Osteoblast (primary cell): Measurements from ENCODE around the gene SLC43A2. TPM values are rescaled to one million over a fixed set of nuclear protein-coding genes. Genes with fewer than 3 reads are reported as not detected.

ENCODE experiments used
- DNase-seq: peaks from one replicate; pipeline ENCODE4 v3.0.0; 2011; ENCODE audit warnings: low spot score, mixed read lengths; ENCODE audit not compliant: insufficient read length; ENCODE audit errors: missing footprints
- H2AFZ ChIP-seq: 2 replicates; pipeline ENCODE4 v1.6.0; 2011; ENCODE audit warnings: mild to moderate bottlenecking, low read length
- H3K27ac ChIP-seq: 2 replicates; pipeline ENCODE4 v1.5.1; 2011; ENCODE audit warnings: mild to moderate bottlenecking, low read depth, low read length, moderate library complexity
- H3K27me3 ChIP-seq: 2 replicates; pipeline ENCODE4 v1.6.0; 2012; ENCODE audit warnings: mild to moderate bottlenecking, control low read depth, inconsistent platforms, low read length, moderate library complexity; ENCODE audit not compliant: insufficient read depth
- H3K36me3 ChIP-seq: 2 replicates; pipeline ENCODE4 v1.5.1; 2011; ENCODE audit warnings: mild to moderate bottlenecking, low read length, control low read depth, moderate library complexity; ENCODE audit not compliant: insufficient read depth
- H3K4me1 ChIP-seq: 2 replicates; pipeline ENCODE4 v1.5.1; 2011; ENCODE audit warnings: mild to moderate bottlenecking, low read length, control low read depth, moderate library complexity; ENCODE audit not compliant: insufficient read depth
- H3K4me2 ChIP-seq: 2 replicates; pipeline ENCODE4 v1.6.0; 2011; ENCODE audit warnings: mild to moderate bottlenecking, low read length; ENCODE audit not compliant: insufficient read depth
- H3K4me3 ChIP-seq: fragments of 200-600 bp; sonication (generic); 3 replicates; pipeline ENCODE4 v1.5.1; 2012; ENCODE audit warnings: mild to moderate bottlenecking, low read length, inconsistent platforms; ENCODE audit not compliant: insufficient read depth
- H3K79me2 ChIP-seq: 2 replicates; pipeline ENCODE4 v1.6.0; 2012; ENCODE audit warnings: mild to moderate bottlenecking, low read length, control low read depth, inconsistent platforms; ENCODE audit not compliant: insufficient read depth
- H3K9me3 ChIP-seq: 2 replicates; pipeline ENCODE4 v1.5.1; 2011; ENCODE audit warnings: low read depth, low read length, control low read depth
- H4K20me1 ChIP-seq: 2 replicates; pipeline ENCODE4 v1.6.0; 2012; ENCODE audit warnings: mild to moderate bottlenecking, low read length, control low read depth; ENCODE audit not compliant: insufficient read depth
- total RNA-seq: library from RNA; depleted of rRNA; stranded (reverse); fragments of >200 nt; gene quantifications from 2 replicates; pipeline ENCODE4 v1.2.3, GENCODE V29; 2012
- TF ChIP-seq, protein P1 (sequence below): IDR thresholded peaks from 2 replicates; pipeline ENCODE4 v1.5.1; 2011; ENCODE audit warnings: mild to moderate bottlenecking, low read depth, low read length, moderate library complexity; ENCODE audit errors: extremely low read depth

The SLC43A2 gene
- total RNA-seq, 1 donor: 5.4 TPM

DNA sequence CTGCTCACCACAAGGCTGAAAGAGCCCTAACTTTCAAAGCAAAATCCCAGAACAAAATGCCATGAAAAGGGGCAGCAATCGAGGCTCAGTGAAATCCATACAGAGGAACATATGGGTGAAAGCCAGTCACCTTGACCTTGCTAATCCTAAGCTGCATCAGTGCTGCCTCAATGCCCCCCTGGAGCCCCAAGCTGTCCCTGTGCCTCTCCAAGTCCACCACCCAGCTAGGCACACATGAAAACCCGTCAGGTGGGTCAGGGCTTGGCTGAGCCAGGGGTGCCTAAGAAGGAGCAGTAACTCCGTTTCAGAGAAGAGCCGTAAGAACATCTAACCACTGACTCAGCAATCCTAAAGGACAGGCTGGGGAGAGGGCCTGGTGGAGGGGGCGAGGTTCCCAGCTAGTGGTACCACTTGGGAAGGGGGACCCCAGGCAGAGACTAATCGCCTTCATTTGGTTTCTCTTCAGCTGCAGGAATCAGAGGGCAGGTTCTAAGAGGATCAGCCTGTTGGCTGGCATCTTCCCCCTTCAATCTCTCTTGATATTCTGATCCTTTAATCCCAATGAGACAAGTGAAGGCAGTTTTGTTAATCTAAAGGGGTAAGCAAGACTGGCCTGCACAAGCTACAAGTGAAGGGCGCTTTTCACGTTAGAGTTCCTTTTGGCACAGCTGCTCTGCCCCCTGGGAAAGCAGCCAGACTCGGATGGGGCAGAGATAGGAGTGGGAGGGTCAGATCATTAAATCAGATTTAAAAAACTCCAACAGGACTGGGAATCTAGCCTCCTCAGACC is 73.7 kb downstream of the SLC43A2 start:
- peaks cover 71% of the 10 kb centered on the region for H3K79me2 ChIP-seq
- H3K27me3 ChIP-seq: no peaks in the 10 kb centered on the region
- H3K36me3 ChIP-seq: peaks cover 40% of the 10 kb centered on the region
- no peak overlapping the region for H3K4me2 ChIP-seq
- DNase-seq: peak; percentile 23
- no peak overlapping the region for H3K27ac ChIP-seq
- H3K9me3 ChIP-seq: no peaks in the 10 kb centered on the region
- peaks cover 6% of the 10 kb centered on the region for H3K4me1 ChIP-seq
- H2AFZ ChIP-seq: no peak overlapping the region
- TF ChIP-seq, protein P1, sequence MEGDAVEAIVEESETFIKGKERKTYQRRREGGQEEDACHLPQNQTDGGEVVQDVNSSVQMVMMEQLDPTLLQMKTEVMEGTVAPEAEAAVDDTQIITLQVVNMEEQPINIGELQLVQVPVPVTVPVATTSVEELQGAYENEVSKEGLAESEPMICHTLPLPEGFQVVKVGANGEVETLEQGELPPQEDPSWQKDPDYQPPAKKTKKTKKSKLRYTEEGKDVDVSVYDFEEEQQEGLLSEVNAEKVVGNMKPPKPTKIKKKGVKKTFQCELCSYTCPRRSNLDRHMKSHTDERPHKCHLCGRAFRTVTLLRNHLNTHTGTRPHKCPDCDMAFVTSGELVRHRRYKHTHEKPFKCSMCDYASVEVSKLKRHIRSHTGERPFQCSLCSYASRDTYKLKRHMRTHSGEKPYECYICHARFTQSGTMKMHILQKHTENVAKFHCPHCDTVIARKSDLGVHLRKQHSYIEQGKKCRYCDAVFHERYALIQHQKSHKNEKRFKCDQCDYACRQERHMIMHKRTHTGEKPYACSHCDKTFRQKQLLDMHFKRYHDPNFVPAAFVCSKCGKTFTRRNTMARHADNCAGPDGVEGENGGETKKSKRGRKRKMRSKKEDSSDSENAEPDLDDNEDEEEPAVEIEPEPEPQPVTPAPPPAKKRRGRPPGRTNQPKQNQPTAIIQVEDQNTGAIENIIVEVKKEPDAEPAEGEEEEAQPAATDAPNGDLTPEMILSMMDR: no peak
- H4K20me1 ChIP-seq: peaks cover 53% of the 10 kb centered on the region
- H3K4me3 ChIP-seq: no peak overlapping the region

DNA sequence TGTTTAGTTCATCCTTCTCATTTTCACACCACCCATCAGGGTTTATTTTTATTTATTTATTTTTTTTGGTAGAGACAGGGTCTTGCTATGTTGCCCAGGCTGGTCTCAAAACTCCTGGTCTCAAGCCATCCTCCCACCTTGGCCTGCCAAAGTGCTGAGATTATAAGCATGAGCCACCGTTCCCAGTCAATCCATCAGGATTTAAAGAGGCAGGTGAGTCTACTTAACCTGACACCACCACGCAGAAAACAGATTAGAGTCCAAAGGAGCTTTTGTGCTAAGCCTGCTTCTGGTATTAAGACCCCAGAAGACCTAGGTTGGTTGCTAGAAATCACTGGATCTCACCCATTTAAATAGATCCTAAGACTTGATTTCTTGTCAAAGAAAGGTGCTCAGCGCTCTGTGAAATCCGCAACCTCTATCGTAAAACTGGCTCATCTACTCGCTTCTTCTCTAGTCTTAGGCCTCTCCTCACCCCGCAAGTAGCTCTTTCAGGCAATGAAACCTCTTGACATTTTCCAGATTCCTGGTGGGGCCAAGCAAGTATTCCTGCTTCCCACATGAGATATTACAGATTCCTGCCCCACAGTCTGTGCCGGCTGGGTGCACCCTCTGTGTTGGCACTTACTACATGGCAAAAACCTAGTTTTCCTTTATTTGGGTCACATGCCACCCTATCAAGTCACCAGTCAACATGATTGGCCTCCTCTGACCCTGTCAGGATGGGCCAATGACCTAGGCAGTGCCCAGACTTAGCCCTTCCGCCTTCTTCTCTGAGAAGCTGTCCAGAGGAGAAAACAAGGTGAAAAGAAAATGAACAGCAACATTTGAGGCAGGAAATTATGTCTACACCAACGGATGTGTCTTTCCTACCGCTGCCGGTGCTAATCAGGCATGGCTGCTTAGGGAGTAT is 75.0 kb downstream of the SLC43A2 start:
- no peaks in the 10 kb centered on the region for H3K27me3 ChIP-seq
- peak; percentile 51 for DNase-seq
- H3K4me3 ChIP-seq: no peak overlapping the region
- no peaks in the 10 kb centered on the region for H3K9me3 ChIP-seq
- peaks cover 58% of the 10 kb centered on the region for H3K79me2 ChIP-seq
- no peak overlapping the region for H3K4me2 ChIP-seq
- no peak overlapping the region for H3K27ac ChIP-seq
- H4K20me1 ChIP-seq: peaks cover 42% of the 10 kb centered on the region
- H3K4me1 ChIP-seq: peaks cover 6% of the 10 kb centered on the region
- TF ChIP-seq, protein P1: no peak
- H2AFZ ChIP-seq: no peak overlapping the region
- peaks cover 49% of the 10 kb centered on the region for H3K36me3 ChIP-seq

DNA sequence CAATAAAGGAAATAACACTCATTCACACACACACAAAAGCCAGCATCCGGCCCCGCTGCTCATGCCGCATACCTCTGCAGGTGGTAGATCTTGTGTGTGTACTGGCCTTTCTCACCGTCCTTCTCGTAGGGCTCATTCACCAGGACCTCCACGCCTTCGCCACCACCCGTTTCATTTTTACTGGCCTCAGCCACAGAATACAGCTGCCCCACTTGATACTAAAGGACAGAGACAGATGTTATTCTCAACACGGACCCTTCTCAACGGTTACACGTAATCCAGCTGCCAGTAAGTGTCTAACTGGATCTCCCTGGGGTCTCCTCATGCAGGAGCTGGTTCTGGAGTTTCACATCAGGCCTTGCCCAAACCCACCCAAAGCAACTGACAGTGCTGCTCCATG is 75.7 kb downstream of the SLC43A2 start:
- Histone ChIP-seq H3K4me1 (peaks cover 6% of the 10 kb centered on the region), H3K4me3 (no peak overlapping the region), H4K20me1 (peaks cover 40% of the 10 kb centered on the region), H3K27ac (no peak overlapping the region), H3K27me3 (no peaks in the 10 kb centered on the region), H3K9me3 (no peaks in the 10 kb centered on the region), H3K79me2 (peaks cover 54% of the 10 kb centered on the region), H3K4me2 (no peak overlapping the region), H3K36me3 (peaks cover 56% of the 10 kb centered on the region), H2AFZ (no peak overlapping the region)
- TF ChIP-seq, protein P1: no peak
- peak; percentile 66 for DNase-seq

DNA sequence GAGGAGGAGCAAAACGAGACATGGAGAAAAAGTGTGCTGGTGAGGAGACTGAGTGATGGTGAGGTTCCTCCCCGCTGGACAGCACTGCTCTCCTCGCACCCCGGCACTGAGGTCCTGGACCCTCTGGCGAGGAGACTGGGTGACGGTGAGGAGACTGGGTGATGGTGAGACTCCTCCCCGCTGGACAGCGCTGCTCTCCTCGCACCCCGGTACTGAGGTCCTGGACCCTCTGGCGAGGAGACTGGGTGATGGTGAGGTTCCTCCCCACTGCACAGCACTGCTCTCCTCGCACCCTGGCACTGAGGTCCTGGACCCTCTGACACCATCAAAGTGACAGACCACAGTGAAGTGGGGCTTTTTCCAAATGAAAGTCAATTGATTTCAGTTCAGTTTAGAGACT is 76.9 kb downstream of the SLC43A2 start:
- peaks cover 4% of the 10 kb centered on the region for H3K4me1 ChIP-seq
- H3K27me3 ChIP-seq: no peaks in the 10 kb centered on the region
- H2AFZ ChIP-seq: no peak overlapping the region
- no peak overlapping the region for H3K27ac ChIP-seq
- no peak overlapping the region for H3K4me2 ChIP-seq
- no peak overlapping the region for H3K4me3 ChIP-seq
- DNase-seq: no peak
- peaks cover 42% of the 10 kb centered on the region for H3K79me2 ChIP-seq
- TF ChIP-seq, protein P1: no peak
- H4K20me1 ChIP-seq: peaks cover 31% of the 10 kb centered on the region
- H3K36me3 ChIP-seq: peaks cover 57% of the 10 kb centered on the region
- H3K9me3 ChIP-seq: no peaks in the 10 kb centered on the region
